Thoracic aorta (tissue), 2 donors: ENCODE results near the gene KIF14. TPM values are rescaled to one million over a fixed set of nuclear protein-coding genes. Genes with fewer than 3 reads are reported as not detected.

ENCODE experiments used
- ATAC-seq: fragments of 150-250 bp; one replicate; pipeline ENCODE4 v1.8.0; 2017; ENCODE audit warnings: low read depth; ENCODE audit not compliant: insufficient number of reproducible peaks, low FRiP score
- DNase-seq: peaks from one replicate; pipeline ENCODE4 v3.0.0-alpha.2; 2020; ENCODE audit warnings: low spot score
- H3K27ac ChIP-seq, 2 donors: fragments of 200-600 bp; sonication (generic); 1 replicate in 1 of 2; 2 replicates in 1 of 2; pipeline ENCODE4 v1.5.1; 2016; ENCODE audit warnings: mild to moderate bottlenecking in 2 of 2, moderate library complexity in 2 of 2
- H3K27me3 ChIP-seq: fragments of 200-600 bp; sonication (generic); replicated peaks from 2 replicates; pipeline ENCODE4 v1.6.0; 2016; ENCODE audit warnings: mild to moderate bottlenecking; ENCODE audit not compliant: insufficient read depth
- H3K36me3 ChIP-seq: fragments of 200-600 bp; sonication (generic); one replicate; pipeline ENCODE4 v1.5.1; 2016
- H3K4me1 ChIP-seq, 2 donors: fragments of 200-600 bp; sonication (generic); 1 replicate in 1 of 2; 2 replicates in 1 of 2; pipeline versions ENCODE4 v1.5.1 to v1.6.0; 2016; ENCODE audit warnings: low read depth in 2 of 2, mild to moderate bottlenecking in 1 of 2; ENCODE audit not compliant: control insufficient read depth in 1 of 2
- H3K4me3 ChIP-seq: fragments of 200-600 bp; sonication (generic); 2 replicates; pipeline ENCODE4 v1.5.1; 2016; ENCODE audit warnings: mild to moderate bottlenecking
- H3K9me3 ChIP-seq: fragments of 200-600 bp; sonication (generic); 2 replicates; pipeline ENCODE4 v1.5.1; 2016
- CTCF ChIP-seq: fragments of 200-600 bp; sonication (generic); IDR thresholded peaks from one replicate; pipeline ENCODE4 v1.5.1; 2019; ENCODE audit warnings: antibody characterized with exemption
- total RNA-seq, 2 donors: library from RNA; depleted of rRNA; stranded (reverse); fragments of >200 nt; gene quantifications; one replicate each; pipeline versions ENCODE4 v1.1.0 to v1.2.3, GENCODE V29; 2016

KIF14 gene
- total RNA-seq, 2 donors from 2014 or later: under 0.01 to 1.3 TPM

GRCh38 chr1:200653022-200653462, 32.5 kb upstream of the KIF14 start:
- no peak for DNase-seq
- TF ChIP-seq CTCF: no peak
- peaks cover 39% of the 10 kb centered on the region for H3K36me3 ChIP-seq

DNA sequence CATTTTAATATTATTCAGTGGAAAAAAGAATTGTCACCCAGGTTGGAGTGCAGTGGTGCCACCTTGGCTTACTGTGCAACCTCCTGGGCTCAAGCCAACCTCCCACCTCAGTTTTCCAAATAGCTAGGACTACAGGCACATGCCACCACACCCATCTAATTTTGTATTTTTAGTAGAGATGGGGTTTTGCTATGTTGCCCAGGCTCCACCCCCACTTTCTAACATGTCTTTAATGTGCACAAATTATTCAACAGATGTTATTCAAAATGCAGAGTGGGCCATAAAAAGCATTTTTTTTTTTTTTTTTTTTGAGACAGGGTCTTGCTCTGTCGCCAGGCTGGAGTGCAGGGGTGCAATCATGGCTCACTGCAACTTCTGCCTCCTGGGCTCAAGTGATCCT, 31.8 kb upstream of the KIF14 start:
- Histone ChIP-seq H3K4me1 (no peaks in the 10 kb centered on the region), H3K36me3 (peaks cover 39% of the 10 kb centered on the region), H3K27ac (no peak overlapping the region), H3K9me3 (no peaks in the 10 kb centered on the region), H3K27me3 (no peaks in the 10 kb centered on the region), H3K4me3 (no peak overlapping the region)
- DNase-seq (no peak), ATAC-seq (no peak)
- TF ChIP-seq CTCF: no peak

More at GRCh38 chr1:200653022-200653462, 32.5 kb upstream of the KIF14 start:
- ATAC-seq: no peak
- H3K4me3 ChIP-seq: no peak overlapping the region
- H3K9me3 ChIP-seq: no peaks in the 10 kb centered on the region
- no peaks in the 10 kb centered on the region for H3K27me3 ChIP-seq
- no peak overlapping the region for H3K27ac ChIP-seq
- no peaks in the 10 kb centered on the region for H3K4me1 ChIP-seq

DNA sequence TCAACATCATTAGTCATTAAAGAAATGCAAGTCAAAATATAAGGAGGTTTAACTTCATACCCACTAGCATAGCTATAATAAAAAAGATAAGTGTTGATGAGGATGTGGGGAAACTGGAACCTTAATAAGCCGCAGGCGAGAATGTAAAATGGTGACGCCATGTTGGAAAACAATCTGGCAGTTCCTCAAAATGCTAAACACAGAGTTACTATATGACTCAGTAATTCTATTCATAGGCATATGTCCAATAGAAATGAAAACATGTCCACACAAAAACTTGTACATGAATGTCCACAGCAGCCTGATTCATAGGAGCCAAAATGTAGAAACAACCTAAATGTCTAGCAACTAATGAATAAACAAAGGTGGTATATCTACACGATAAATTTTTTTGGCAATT, 26.0 kb upstream of the KIF14 start:
- Histone ChIP-seq H3K4me1 (peaks cover 0 to 2% of the 10 kb centered on the region in 2 donors), H3K9me3 (no peaks in the 10 kb centered on the region), H3K27ac (no peak overlapping the region), H3K27me3 (no peaks in the 10 kb centered on the region), H3K36me3 (peaks cover 21% of the 10 kb centered on the region), H3K4me3 (no peak overlapping the region)
- TF ChIP-seq CTCF: no peak
- DNase-seq: no peak
- no peak for ATAC-seq

- no peak overlapping the region for H3K4me3 ChIP-seq
- DNase-seq: no peak
- H3K27ac ChIP-seq: no peak overlapping the region
- H3K27me3 ChIP-seq: no peaks in the 10 kb centered on the region
- peaks cover 0 to 15% of the 10 kb centered on the region in 2 donors for H3K4me1 ChIP-seq
- no peak for ATAC-seq
- H3K9me3 ChIP-seq: no peaks in the 10 kb centered on the region
- TF ChIP-seq CTCF: no peak
- peaks cover 18% of the 10 kb centered on the region for H3K36me3 ChIP-seq
Measured at GRCh38 chr1:200644021-200644420, 23.5 kb upstream of the KIF14 start.

DNA sequence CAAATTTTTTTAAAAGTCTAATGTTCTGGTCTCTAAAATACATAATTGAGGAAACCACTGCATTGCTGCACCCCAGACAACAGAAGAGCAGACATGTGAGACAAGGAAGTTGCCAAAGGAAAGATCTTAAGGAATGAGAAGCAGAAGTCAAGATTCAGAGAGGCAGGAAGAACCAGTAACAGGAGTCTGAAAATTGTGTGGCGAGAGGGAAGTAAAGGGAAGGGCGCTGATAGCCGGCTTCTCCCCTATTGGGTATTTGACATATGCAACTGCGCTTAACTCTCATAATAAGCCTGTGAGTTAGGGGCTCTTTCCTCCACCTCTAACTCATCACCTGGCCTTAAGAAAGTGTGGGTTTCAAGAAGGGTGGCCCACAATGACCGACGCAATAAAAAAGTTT, 21.9 kb upstream of the KIF14 start:
- DNase-seq (no peak), ATAC-seq (no peak)
- no peak overlapping the region for H3K27ac ChIP-seq
- no peaks in the 10 kb centered on the region for H3K27me3 ChIP-seq
- no peaks in the 10 kb centered on the region for H3K9me3 ChIP-seq
- H3K4me3 ChIP-seq: no peak overlapping the region
- peaks cover 0 to 15% of the 10 kb centered on the region in 2 donors for H3K4me1 ChIP-seq
- H3K36me3 ChIP-seq: peaks cover 6% of the 10 kb centered on the region
- TF ChIP-seq CTCF: no peak
